GM19372 (cell line): ENCODE data around the gene LSS.
"Not testable (repeated sequence)": the region's sequence is repeated elsewhere in the genome, so short reads cannot be mapped to it uniquely, and the experiment has no call there.

Experiments used
- ATAC-seq: cut with Tn5 transposase; IDR thresholded peaks from one replicate; pipeline ENCODE4 v1.9.1; 2021; ENCODE audit warnings: mild to moderate bottlenecking, low read depth, moderate library complexity; ENCODE audit not compliant: unreplicated experiment

The LSS gene

GRCh38 chr21:46157396-46157986 lies 71.1 kb downstream of the LSS start:
- no peak for ATAC-seq

DNA sequence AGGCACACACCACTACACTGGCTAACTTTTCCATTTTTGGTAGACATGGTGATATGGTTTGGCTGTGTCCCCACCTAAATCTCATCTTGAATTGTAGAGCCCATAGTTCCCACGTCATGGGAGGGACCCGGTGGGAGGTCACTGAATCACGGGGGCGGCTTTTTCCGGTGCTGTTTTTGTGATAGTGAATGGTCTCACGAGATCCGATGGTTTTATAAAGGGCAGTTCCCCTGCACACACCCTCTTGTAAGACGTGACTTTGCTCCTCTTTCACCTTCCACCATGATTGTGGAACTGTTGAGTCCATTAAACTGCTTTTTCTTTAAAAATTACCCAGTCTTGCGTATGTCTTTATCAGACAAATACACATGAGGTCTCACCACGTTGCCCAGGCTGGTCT lies 71.9 kb downstream of the LSS start:
- no peak for ATAC-seq

GRCh38 chr21:46156378-46156645 lies 72.3 kb downstream of the LSS start:
- ATAC-seq, result no peak

GRCh38 chr21:46155514-46156377 lies 72.8 kb downstream of the LSS start, which contains the start of gene FTCD:
FTCD (minus strand) TSS chr21:46155579; CDS start chr21:46155523, 56 bp downstream.
- no peak for ATAC-seq

DNA sequence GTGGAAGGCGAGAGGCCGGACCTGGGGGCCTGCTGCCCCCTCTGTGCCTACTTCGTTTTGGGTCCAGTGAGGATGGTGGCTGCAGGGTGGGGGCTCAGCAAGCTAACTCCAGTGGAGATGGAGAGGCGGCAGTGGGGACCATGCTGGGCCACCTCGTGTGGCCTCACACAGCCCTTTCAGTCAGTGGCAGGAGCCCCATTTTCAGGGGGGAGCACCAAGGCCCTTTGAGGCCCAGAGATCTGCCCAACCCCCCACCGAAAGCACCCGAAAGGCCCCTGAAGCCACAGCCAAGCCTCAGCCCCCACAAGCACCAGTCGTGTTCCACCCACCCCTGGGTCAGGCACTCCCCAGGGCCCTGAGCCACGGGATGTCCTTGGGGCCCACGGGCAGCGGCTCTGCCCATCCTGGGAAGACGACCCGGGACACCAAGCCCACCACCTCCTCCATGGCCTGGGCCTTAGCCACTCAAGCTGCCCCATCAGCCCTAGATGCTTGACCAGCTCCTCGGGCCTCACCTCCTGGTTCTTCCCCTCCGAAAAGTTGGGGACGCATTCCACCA lies 73.5 kb downstream of the LSS start:
- ATAC-seq, result no peak

GRCh38 chr21:46154155-46154954 lies 74.2 kb downstream of the LSS start:
- no peak for ATAC-seq

DNA sequence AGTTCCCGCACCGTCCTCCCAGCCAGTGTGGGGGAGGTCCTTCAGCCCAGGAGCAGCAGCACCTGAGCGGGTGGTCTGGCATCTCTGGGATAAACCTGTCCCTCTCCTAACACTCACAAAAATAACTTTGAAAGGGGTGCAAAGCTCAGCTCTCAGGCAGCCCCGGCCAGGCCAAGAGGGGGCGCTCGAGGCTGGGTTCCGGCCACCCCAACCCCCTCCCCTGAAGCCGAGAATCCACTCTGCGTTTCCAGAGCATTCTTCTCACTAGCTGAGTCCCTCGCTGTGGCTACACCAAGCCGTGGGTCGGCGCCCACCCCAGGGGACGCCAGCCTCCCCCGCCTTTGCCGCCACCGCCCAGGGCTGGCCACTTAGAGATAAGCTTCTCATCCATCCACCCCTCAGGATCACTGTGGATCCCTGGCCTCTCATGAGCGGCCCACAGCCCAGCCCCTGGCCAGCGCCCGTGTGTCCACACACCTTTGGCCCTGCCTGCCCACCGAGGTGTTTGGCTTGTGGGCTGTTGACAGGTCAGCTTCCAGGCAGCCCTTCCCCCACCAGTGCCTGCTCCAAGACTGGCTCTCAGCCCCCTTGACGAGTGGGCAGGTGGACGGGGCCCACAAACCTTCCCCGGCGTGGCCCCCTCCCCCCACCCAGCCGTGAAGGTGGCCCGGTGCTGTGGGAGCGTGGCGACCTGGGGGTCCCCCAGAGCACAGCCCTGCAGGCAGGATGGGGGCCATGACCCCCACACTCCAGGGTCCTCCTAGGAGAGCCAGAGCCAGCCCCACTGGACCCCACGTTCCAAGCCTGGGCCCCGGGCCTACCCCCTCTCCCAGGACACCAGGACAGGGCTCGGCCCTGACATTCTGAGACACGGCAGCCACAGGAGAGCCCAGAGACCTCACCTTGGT lies 75.1 kb downstream of the LSS start:
- no peak for ATAC-seq

DNA sequence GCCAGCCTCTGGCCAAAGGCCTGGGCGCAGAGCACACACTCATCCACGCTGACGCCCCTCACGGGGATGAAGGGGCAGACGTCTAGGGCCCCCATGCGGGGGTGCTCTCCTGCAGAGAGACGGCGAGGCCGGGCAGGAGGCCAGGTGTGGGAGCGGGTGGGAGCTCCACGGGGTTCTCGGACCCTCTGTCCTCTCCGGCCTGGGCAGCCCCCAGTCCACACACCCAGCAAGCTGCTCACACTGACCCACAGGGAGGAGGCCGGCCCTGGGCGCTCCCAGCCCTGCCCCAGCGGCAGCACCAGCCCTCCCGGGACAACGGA lies 75.7 kb downstream of the LSS start:
- no peak for ATAC-seq

- no peak for ATAC-seq
Measured at GRCh38 chr21:46151989-46152926, 76.3 kb downstream of the LSS start.

GRCh38 chr21:46151261-46151988 lies 77.1 kb downstream of the LSS start:
- no peak for ATAC-seq

GRCh38 chr21:46150491-46151121 lies 78.0 kb downstream of the LSS start:
- ATAC-seq, result no peak

- no peak for ATAC-seq
Measured at GRCh38 chr21:46150073-46150472, 78.5 kb downstream of the LSS start.

- no peak for ATAC-seq
Measured at GRCh38 chr21:46149205-46149901, 79.2 kb downstream of the LSS start.

GRCh38 chr21:46148106-46148505 lies 80.5 kb downstream of the LSS start:
- no peak for ATAC-seq

- ATAC-seq, result not testable (repeated sequence)
Measured at GRCh38 chr21:46147429-46147828, 81.1 kb downstream of the LSS start.

- no peak for ATAC-seq
Measured at GRCh38 chr21:46146856-46147255, 81.7 kb downstream of the LSS start.

DNA sequence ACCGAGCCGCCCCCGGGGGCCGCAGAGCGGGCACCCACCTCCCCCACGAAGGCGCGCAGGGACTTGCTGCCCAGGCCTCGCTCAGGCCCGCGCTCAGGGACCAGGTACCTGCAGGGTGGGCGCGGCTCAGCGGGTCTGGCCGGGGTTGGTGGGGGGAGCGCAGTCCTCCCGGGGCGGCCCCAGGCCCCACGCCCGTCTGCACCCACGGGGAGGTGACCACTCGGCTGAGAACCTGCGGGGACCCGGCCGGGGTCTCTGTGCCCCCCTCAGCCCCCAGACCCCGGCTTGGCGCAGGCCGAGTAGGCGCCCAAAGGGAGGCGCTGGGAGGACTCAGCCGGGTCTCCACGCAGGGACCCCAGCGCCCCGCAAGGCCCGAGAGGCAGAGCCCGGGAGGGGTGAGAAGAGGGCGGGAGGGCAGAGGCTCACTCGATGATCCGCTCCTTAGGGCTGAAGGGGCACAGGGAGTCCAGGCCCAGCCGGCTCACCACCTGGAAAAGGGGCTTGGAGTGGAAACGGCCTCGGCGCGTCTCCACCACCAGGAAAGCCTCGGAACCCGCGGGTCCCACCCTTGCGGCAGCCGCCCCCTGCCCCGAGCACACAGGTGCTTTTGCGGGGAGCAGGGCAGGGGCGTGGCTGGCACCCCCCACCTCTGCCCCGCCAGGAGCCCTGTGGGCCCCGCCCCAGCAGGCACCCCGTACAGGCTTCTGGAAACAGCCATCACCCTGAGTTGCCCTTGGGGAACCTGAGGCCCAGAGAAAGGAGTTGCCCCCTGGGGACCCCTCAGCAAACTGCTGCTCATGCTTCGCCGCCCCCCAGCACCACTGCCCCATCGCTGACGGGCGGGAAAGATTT lies 82.5 kb downstream of the LSS start:
- no peak for ATAC-seq
